Duodenal mucosa (tissue), 2 donors: ENCODE results near the gene STX18.
A peak's percentile ranks its signal among the peaks of the same experiment; 100 is the strongest.
"Not testable (repeated sequence)": the region's sequence is repeated elsewhere in the genome, so short reads cannot be mapped to it uniquely, and the experiment has no call there.

Experiments
- H3K27ac ChIP-seq: one replicate; pipeline ENCODE4 v1.7.0; 2013; ENCODE audit warnings: low read depth, low read length
- H3K27me3 ChIP-seq, 2 donors: one replicate each; pipeline ENCODE4 v1.7.0; 2013; ENCODE audit warnings: low read length in 2 of 2, control low read depth in 1 of 2; ENCODE audit not compliant: insufficient read depth in 2 of 2, control insufficient read depth in 1 of 2
- H3K36me3 ChIP-seq, 2 donors: one replicate each; pipeline ENCODE4 v1.7.0; 2013; ENCODE audit warnings: low read length in 2 of 2, control low read depth in 1 of 2; ENCODE audit not compliant: insufficient read depth in 2 of 2, control insufficient read depth in 1 of 2
- H3K4me1 ChIP-seq, 2 donors: one replicate each; pipeline ENCODE4 v1.7.0; 2013; ENCODE audit warnings: low read length in 2 of 2, control low read depth in 1 of 2; ENCODE audit not compliant: insufficient read depth in 2 of 2, control insufficient read depth in 1 of 2
- H3K4me3 ChIP-seq, 2 donors: one replicate each; pipeline ENCODE4 v1.7.0; 2013; ENCODE audit warnings: low read length in 2 of 2, low read depth in 1 of 2
- H3K9ac ChIP-seq, 2 donors: one replicate each; pipeline ENCODE4 v1.7.0; 2013; ENCODE audit warnings: low read length in 2 of 2, low read depth in 1 of 2
- H3K9me3 ChIP-seq, 2 donors: one replicate each; pipeline ENCODE4 v1.7.0; 2013; ENCODE audit warnings: low read length in 2 of 2, control low read depth in 1 of 2; ENCODE audit not compliant: control insufficient read depth in 1 of 2

Gene STX18

GRCh38 chr4:4575284-4576211 lies 33.7 kb upstream of the STX18 start:
- Histone ChIP-seq H3K36me3 (no peaks in the 10 kb centered on the region), H3K4me3 (peak overlapping the region; percentile 77 to 81), H3K27ac (no peak overlapping the region), H3K9me3 (no peaks in the 10 kb centered on the region), H3K4me1 (peaks cover 0 to 11% of the 10 kb centered on the region in 2 donors), H3K9ac (peak overlapping the region; percentile 54 to 71), H3K27me3 (no peaks in the 10 kb centered on the region)

DNA sequence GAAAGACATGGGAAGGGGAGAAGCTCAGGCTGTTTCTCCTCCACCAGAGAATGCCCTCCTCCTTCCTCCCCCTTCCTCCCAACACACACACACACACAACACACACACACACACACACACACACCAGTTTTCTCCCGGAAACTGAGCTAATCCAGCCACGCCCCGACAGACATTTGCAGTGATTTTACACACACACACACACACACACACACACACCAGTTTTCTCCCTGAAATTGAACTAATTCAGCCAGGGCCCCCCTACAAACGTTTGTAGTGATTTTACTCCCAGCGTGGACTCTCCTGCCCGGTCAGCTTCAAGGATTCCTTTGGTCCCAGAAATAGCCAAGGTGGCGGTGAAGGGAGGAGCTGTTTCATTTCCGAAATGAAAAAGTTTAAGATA lies 32.9 kb upstream of the STX18 start:
- peak overlapping the region; percentile 77 to 81 for H3K4me3 ChIP-seq
- no peaks in the 10 kb centered on the region for H3K36me3 ChIP-seq
- no peak overlapping the region for H3K27ac ChIP-seq
- H3K4me1 ChIP-seq, result peaks cover 0 to 11% of the 10 kb centered on the region in 2 donors
- no peaks in the 10 kb centered on the region for H3K9me3 ChIP-seq
- H3K27me3 ChIP-seq, result no peaks in the 10 kb centered on the region
- peak overlapping the region; percentile 54 to 71 for H3K9ac ChIP-seq

GRCh38 chr4:4574052-4574451 lies 32.2 kb upstream of the STX18 start:
- H3K36me3 ChIP-seq, result no peaks in the 10 kb centered on the region
- no peaks in the 10 kb centered on the region for H3K9me3 ChIP-seq
- H3K9ac ChIP-seq, result no peak overlapping the region
- H3K27ac ChIP-seq, result no peak overlapping the region
- no peak overlapping the region for H3K4me3 ChIP-seq
- no peaks in the 10 kb centered on the region for H3K27me3 ChIP-seq
- H3K4me1 ChIP-seq, result peaks cover 0 to 11% of the 10 kb centered on the region in 2 donors

- Histone ChIP-seq H3K9ac (no peak overlapping the region), H3K9me3 (no peaks in the 10 kb centered on the region), H3K27ac (no peak overlapping the region), H3K4me3 (no peak overlapping the region), H3K27me3 (no peaks in the 10 kb centered on the region), H3K4me1 (peaks cover 0 to 11% of the 10 kb centered on the region in 2 donors), H3K36me3 (no peaks in the 10 kb centered on the region)
These were observed 31.0 kb upstream of the STX18 start for GRCh38 chr4:4572821-4573220.

DNA sequence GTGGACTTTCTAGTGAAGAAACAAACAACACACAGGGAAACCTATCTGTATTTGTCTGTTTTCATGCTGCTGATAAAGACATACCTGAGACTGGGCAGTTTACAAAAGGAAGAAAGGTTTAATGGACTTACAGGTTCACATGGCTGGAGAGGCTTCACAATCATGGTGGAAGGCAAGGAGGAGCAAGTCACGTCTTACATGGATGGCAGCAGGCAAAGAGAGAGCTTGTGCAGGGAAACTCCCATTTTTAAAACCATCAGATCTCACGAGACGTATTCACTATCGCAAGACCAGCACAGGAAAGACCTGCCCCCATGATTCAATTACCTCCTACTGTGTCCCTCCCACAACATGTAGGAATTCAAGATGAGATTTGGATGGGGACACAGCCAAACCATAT lies 28.0 kb upstream of the STX18 start:
- not testable (repeated sequence) for H3K4me1 ChIP-seq, H3K9ac ChIP-seq, H3K27ac ChIP-seq

GRCh38 chr4:4568806-4569427 lies 27.1 kb upstream of the STX18 start:
- Histone ChIP-seq H3K4me3 (no peak overlapping the region), H3K4me1 (no peaks in the 10 kb centered on the region), H3K9me3 (no peaks in the 10 kb centered on the region), H3K36me3 (peaks cover 0 to 3% of the 10 kb centered on the region in 2 donors), H3K27me3 (no peaks in the 10 kb centered on the region), H3K9ac (no peak overlapping the region), H3K27ac (no peak overlapping the region)

More for the DNA sequence above, 28.0 kb upstream of the STX18 start:
- H3K27me3 ChIP-seq, H3K4me3 ChIP-seq, H3K36me3 ChIP-seq, H3K9me3 ChIP-seq: not testable (repeated sequence)

- H3K36me3 ChIP-seq, H3K9ac ChIP-seq, H3K4me1 ChIP-seq, H3K9me3 ChIP-seq, H3K27me3 ChIP-seq, H3K4me3 ChIP-seq, H3K27ac ChIP-seq: not testable (repeated sequence)
These were observed 24.5 kb upstream of the STX18 start for GRCh38 chr4:4566359-4566758.

DNA sequence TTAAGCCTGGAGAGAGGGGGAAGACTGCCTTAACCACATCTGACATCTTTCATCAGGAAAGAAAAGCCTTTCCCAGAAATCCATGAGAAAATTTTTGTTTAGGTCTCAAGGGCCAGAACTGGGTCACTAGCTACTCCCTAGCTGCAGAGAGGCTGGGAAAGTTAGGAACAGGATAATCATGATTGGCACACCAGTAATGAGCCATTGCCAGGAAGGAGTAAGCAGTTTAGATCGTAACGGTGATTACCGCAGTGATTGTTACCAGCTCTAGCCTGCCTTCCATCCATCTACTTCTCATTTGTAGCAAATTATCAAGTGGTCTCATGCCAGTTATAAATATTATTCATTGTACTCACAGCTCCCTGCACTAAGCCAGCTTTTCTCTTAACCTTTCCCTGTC lies 22.7 kb upstream of the STX18 start:
- H3K27me3 ChIP-seq, result no peaks in the 10 kb centered on the region
- no peak overlapping the region for H3K27ac ChIP-seq
- no peak overlapping the region for H3K4me3 ChIP-seq
- no peaks in the 10 kb centered on the region for H3K4me1 ChIP-seq
- peaks cover 0 to 7% of the 10 kb centered on the region in 2 donors for H3K36me3 ChIP-seq
- H3K9me3 ChIP-seq, result no peaks in the 10 kb centered on the region
- H3K9ac ChIP-seq, result no peak overlapping the region

DNA sequence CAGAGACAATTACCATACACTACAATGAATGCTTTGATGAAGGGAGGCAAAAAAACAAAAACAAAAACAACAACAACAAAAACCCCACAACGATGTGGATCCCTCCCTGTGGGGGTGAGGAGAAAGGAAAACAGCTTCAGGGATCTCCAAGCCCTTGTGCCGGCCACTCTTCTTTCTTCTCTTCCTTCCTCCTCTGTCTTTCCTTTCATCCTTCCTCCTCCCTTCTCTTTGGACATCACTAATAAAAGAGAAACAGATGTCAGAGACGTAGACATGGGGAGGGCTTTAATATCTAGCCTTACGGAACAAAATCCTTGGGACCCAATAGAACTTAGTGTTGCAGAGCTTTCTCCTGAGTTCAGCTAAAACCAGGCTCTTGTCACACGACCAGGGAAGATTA lies 18.8 kb upstream of the STX18 start:
- H3K9ac ChIP-seq, result no peak overlapping the region
- no peak overlapping the region for H3K27ac ChIP-seq
- no peaks in the 10 kb centered on the region for H3K27me3 ChIP-seq

DNA sequence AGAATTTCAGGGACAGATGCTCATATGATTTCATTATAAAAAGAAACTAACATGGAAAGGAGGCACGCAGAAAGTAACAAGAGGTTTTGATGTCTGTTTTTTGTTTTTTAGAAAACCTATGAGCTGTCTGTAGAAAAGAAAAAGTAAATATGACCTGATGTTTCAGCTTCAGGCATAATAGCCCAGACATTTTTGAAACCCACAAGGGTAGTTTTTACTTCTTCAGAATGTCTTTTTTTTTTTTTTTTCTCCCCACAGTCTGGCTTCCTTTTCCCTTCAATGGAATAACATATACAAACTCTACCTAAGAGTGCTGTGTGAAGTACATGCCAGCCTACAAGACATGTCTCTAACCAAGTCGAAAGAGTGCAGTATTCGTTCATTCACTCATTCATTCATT lies 18.3 kb upstream of the STX18 start:
- no peak overlapping the region for H3K4me3 ChIP-seq
- no peaks in the 10 kb centered on the region for H3K27me3 ChIP-seq
- no peak overlapping the region for H3K9ac ChIP-seq
- H3K27ac ChIP-seq, result no peak overlapping the region
- no peaks in the 10 kb centered on the region for H3K4me1 ChIP-seq
- H3K36me3 ChIP-seq, result peaks cover 0 to 5% of the 10 kb centered on the region in 2 donors
- H3K9me3 ChIP-seq, result no peaks in the 10 kb centered on the region

More for the DNA sequence above, 18.8 kb upstream of the STX18 start:
- no peak overlapping the region for H3K4me3 ChIP-seq
- H3K9me3 ChIP-seq, result no peaks in the 10 kb centered on the region
- no peaks in the 10 kb centered on the region for H3K4me1 ChIP-seq
- H3K36me3 ChIP-seq, result peaks cover 0 to 7% of the 10 kb centered on the region in 2 donors
